ENCODE data around the gene SMAP1.
"Not testable (repeated sequence)": the region's sequence is repeated elsewhere in the genome, so short reads cannot be mapped to it uniquely, and the experiment has no call there.

The SMAP1 gene

GRCh38 chr6:70725817-70726415 is 58.2 kb downstream of the SMAP1 start:
- in situ Hi-C loops (cut with HindIII; ENCODE audit: low sequenced_read_pairs), result no loop called here
- no peak for DNase-seq (ENCODE audit: low read depth)

GRCh38 chr6:70734381-70734780 is 66.7 kb downstream of the SMAP1 start:
- no peak overlapping the region for H3K4me3 ChIP-seq (ENCODE audit: low read depth, low read length)
- TF ChIP-seq CTCF (IDR thresholded peaks at IDR 0.05; ENCODE audit: low read depth, low read length, missing control alignments), result no peak
- no peak for DNase-seq (ENCODE audit: low read depth)
- in situ Hi-C loops (cut with HindIII; ENCODE audit: low sequenced_read_pairs), result no loop called here

More at GRCh38 chr6:70725817-70726415, 58.2 kb downstream of the SMAP1 start:
- H3K4me3 ChIP-seq (ENCODE audit: low read depth, low read length), result no peak overlapping the region
- TF ChIP-seq CTCF (IDR thresholded peaks at IDR 0.05; ENCODE audit: low read depth, low read length, missing control alignments), result no peak

- no peak for DNase-seq (ENCODE audit: low read depth)
- TF ChIP-seq CTCF (IDR thresholded peaks at IDR 0.05; ENCODE audit: low read depth, low read length, missing control alignments), result no peak
- in situ Hi-C loops (cut with HindIII; ENCODE audit: low sequenced_read_pairs), result no loop called here
- H3K4me3 ChIP-seq (ENCODE audit: low read depth, low read length), result no peak overlapping the region
These were observed 67.3 kb downstream of the SMAP1 start for GRCh38 chr6:70734979-70735378.

- no peak for TF ChIP-seq CTCF (IDR thresholded peaks at IDR 0.05; ENCODE audit: low read depth, low read length, missing control alignments)
- no peak overlapping the region for H3K4me3 ChIP-seq (ENCODE audit: low read depth, low read length)
- in situ Hi-C loops (cut with HindIII; ENCODE audit: low sequenced_read_pairs), result no loop called here
- DNase-seq (ENCODE audit: low read depth), result no peak
These were observed 67.8 kb downstream of the SMAP1 start for GRCh38 chr6:70735513-70735912.

GRCh38 chr6:70738028-70738427 is 70.3 kb downstream of the SMAP1 start:
- no peak for TF ChIP-seq CTCF (IDR thresholded peaks at IDR 0.05; ENCODE audit: low read depth, low read length, missing control alignments)
- DNase-seq (ENCODE audit: low read depth), result no peak
- in situ Hi-C loops (cut with HindIII; ENCODE audit: low sequenced_read_pairs), result no loop called here
- no peak overlapping the region for H3K4me3 ChIP-seq (ENCODE audit: low read depth, low read length)

- no peak for DNase-seq (ENCODE audit: low read depth)
- no peak for TF ChIP-seq CTCF (IDR thresholded peaks at IDR 0.05; ENCODE audit: low read depth, low read length, missing control alignments)
- in situ Hi-C loops (cut with HindIII; ENCODE audit: low sequenced_read_pairs), result no loop called here
- no peak overlapping the region for H3K4me3 ChIP-seq (ENCODE audit: low read depth, low read length)
These were observed 71.9 kb downstream of the SMAP1 start for GRCh38 chr6:70739534-70739933.

- H3K4me3 ChIP-seq (ENCODE audit: low read depth, low read length); in situ Hi-C loops (cut with HindIII; ENCODE audit: low sequenced_read_pairs); DNase-seq (ENCODE audit: low read depth): not testable (repeated sequence)
These were observed 73.1 kb downstream of the SMAP1 start for GRCh38 chr6:70740746-70741145.

- not testable (repeated sequence) for H3K4me3 ChIP-seq (ENCODE audit: low read depth, low read length)
These were observed 74.8 kb downstream of the SMAP1 start for GRCh38 chr6:70742462-70742861.

More at GRCh38 chr6:70742462-70742861, 74.8 kb downstream of the SMAP1 start:
- in situ Hi-C loops (cut with HindIII; ENCODE audit: low sequenced_read_pairs); DNase-seq (ENCODE audit: low read depth): not testable (repeated sequence)
